Mesenteric fat pad (tissue), 1 donor: Measurements from ENCODE around the gene SNRPD2. TPM values are rescaled to one million over a fixed set of nuclear protein-coding genes. Genes with fewer than 3 reads are reported as not detected.

ENCODE experiments used
- DNase-seq: peaks from one replicate; pipeline ENCODE4 v3.0.0-alpha.2; 2020; ENCODE audit warnings: low spot score
- total RNA-seq: library from RNA; stranded (reverse); fragmentation: NEBNext Ultra II Directional; extraction: Animal tissue kit (Norgen Biotek cat#: 25700); gene quantifications from one replicate; pipeline ENCODE4 v1.2.1, GENCODE V29; 2021
- donor health status: DM: yes; HTN: yes; CAD: no.

Gene SNRPD2
- total RNA-seq, 1 donor from 2014 or later = 239 TPM

DNA sequence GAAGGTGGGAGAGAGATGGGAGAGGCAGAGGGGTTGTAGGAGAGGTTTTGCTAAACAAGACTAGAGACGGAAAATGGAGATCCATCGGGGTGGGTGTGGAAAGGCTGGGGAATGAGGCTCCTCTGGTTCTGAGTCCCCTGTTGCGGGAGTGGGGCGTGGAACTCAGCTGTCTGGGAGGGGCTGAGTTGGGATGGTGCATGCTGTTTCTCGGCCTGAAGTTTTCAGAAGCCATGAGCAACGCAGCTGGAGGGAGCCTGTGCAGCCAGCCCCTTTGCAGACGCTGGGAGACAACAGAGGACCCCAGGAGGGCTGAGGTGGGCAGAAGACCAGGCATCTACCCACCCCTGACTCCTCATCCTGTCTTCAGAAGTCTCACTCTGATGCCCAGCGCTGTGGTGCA, 31.1 kb downstream of the SNRPD2 start:
- DNase-seq = no peak

DNA sequence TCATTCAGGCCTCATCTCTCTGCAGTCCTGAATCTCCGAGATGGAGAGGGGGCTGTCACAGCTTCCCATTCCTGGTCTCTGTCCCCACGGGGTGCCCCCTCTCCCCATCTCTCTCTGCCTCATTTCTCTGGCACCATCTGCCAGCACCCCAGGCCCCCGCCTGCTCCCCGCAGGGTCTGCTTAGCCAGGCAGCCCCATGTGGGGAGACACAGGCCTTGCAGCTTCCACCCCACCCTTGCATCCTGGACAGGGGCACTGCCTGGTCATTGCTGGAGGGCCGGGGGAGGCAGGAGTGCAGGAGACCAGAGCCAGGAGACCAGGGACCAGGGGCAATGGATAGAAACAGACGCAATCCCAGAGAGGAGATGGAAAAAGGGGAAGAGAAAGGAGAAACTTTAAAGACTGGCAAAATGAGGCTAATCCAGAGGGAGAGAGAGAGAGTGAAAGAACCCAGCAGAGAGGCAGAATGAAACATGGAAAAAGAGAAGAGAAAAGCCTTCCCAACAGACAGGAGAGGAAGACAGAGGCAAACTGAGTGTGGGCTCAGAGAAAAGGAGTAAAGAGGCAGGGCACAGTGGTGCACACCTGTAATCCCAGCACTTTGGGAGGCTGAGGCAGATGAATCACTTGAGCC, 32.5 kb downstream of the SNRPD2 start:
- DNase-seq = no peak

DNA sequence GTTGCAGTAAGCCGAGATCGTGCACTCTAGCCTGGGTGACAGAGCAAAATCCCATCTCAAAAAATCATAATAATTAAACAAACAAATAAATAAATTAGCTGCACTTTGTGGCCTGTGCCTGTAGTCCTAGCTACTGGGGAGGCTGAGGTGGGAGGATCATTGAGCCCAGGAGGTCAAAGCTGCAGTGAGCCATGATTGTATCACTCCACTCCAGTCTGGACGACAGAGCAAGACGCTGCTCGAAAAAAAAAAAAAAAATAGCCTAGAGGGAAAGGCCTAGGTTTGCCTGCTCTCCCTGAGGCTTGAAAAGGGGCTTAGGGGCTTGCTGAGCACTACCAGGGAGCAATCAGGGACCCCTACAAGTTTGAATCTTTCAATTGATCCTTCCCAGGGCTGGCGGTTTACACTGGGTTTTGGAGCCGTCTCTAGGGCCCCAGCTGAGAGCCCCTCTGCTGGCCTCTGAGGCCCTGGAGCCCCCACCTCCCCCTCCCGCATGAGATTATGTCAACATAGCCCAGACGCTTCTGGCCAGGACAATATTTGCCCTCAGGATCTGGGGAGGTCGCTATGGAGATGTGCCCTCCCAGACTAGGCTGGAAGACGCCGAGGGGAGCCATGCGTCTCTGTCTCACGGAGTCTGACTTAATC, 34.1 kb downstream of the SNRPD2 start:
- DNase-seq = no peak

DNA sequence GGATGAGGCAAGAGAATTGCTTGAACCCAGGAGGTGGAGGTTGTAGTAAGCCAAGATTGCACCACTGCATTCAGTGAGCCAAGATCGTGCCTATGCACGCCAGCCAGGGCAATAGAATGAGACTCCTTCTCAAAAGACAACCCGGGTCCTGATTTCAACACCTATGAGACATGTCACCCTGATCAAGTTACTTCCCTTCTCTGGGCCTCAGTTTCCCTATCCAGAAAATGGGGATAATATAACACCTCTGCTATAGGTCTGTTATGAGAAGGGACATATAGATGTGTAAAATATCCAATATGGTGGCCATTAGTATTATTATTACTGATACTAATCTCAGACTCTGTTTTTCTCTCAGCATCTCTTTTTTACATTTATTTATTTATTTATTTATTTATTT, 36.7 kb downstream of the SNRPD2 start:
- no peak for DNase-seq

DNA sequence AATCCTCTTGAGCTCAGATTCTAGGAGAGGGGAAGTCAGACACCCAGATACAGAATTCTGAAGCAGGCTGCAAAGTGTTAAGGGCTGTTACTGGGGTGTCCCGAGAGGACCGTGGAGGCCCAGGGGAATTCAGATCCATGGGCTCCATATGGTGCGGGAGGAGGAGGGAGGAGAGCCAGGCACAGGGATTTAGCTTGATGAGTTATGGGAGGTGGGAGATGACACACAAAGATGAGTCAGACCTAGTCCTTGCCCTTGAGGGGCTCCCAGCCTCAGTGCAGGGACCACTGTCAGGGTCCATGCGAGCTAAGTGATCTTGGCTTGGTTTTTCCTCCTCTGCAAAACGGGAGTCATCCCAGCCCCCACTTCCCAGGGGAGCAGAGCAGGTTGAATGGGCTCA, 38.1 kb downstream of the SNRPD2 start:
- DNase-seq = no peak

DNA sequence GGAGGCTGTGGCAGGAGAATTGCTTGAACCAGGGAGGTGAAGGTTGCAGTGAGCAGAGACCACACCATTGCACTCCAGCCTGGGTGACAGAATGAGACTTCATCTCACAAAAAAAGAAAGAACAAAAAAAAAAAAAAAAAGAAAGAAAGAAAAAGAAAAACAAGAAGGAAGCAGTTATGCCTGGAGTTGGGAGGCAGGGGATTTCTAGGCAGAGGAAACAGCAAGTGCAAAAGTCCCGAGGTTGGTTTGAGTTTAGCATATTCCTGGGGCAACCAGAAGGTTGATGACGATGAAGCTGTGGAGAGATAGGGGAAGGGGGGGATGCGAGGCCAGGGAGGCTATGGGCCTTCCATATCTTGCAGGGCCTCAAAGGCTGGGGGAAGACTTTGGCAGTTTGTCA, 41.0 kb downstream of the SNRPD2 start:
- DNase-seq = no peak

DNA sequence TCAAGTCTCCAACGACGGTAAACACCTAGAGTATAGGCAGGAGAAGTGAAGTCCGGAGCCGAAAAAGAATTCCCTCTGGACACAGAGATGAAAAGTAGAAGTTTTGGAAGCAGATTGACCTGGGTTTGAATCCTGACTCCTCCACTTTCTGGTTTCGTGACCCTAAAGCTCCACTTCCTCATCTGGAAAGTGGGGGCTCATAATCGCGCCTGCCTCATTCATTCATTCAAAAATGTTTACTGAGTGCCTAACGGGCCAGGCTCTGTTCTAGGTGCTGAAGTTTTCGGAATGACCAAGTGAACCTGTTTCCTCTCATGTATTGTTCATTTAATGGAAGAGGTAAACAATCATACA, 45.4 kb downstream of the SNRPD2 start:
- no peak for DNase-seq

DNA sequence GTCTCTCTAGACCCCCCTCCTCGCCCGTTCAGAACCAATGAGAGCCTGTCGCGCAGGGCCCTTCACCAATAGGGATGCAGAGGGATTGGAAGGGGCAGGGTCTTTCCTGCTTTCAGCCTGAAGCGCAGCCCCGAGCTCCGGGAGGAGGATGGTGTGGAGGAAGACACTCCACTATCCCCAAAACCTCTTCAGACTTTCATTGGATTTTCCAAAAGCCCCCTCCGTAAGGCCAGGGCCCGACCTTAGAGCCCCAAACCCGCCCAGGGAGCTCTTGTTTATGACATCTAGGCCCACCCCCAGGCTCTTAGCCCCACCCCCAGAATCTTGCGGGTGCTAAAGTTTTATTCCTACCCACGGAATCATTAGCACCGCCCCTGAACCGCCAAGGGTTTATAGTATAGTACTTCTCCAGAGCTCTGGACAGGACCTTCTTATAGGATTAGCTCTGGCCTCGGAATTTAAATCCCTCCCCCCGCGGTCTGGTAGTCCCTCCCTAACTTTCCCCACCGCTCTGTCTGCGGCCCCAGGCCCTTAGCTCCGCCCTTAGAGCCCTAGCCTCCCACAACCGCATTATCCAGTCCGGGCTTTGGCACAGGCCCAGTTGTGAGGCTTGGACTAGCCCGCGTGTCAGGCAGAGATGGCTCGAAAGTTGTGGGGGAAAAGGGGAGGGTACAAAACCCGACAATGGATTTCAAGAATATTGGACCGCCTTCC, 46.0 kb downstream of the SNRPD2 start:
- DNase-seq = no peak

DNA sequence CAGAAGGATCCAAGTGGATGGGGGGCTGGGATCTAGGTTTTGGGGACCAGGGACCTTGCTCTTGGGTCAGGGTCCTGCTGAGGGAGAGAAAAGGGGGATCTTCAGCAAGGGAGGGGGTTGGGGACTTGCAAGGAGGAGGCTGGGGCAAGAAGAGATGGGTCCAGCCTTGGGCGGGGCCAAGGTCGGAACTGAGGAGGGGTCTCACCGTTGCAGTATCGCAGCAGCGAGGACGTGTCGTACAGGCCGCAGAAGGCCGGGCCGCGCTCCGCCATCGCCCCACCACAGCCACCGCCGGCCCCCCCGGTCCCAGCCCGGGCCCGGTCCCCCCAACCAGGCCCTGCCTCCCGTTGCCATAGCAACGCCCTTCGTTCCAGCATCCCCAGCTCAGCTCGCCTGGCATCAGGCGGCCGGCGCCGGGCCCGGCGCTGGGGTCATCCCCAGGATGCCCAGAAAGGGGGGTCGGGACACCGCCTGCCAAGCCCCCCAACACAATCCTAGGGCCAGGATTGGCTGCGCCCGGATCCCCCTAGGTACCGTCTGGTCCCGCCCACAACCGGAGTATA, 46.6 kb downstream of the SNRPD2 start:
- DNase-seq = no peak

DNA sequence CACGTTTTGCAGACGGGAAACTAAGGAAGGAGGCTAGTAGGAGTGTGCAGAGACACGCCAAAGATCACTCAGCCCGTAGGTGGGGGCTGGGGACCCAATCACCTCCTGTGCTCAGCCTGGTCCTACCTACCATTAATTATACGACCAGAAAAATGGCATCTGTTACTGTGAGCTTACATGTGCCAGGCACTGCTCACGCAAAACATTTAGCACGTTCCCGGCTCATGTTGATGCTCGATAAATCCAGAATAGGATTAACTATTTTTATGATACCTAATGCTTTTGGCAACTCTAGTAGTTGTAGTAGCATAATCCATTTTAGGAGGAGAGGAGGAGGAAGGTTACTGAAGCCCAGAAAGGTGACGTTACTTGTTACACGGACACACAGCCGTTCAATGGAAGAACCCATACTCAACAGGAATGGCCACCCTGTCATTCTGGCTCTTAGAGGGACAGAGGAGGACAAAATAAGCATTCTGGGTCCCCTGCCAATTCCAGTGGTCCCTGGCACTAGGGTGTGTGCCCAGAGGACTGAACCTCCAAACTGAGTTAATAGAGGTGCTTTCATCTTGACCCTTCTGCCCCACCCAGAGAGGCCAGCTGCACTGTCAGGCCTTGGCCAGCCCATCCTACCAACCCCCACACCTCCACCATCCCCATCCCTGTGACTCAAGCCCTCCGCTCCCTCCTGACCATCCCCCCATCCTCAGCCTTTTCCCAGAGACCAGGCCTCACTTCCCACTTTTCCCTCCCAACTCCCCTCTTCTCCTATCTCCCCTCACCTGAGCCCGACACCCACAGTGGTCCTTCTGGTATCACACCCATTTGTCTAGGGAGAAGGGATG, 47.6 kb downstream of the SNRPD2 start:
- DNase-seq = no peak

DNA sequence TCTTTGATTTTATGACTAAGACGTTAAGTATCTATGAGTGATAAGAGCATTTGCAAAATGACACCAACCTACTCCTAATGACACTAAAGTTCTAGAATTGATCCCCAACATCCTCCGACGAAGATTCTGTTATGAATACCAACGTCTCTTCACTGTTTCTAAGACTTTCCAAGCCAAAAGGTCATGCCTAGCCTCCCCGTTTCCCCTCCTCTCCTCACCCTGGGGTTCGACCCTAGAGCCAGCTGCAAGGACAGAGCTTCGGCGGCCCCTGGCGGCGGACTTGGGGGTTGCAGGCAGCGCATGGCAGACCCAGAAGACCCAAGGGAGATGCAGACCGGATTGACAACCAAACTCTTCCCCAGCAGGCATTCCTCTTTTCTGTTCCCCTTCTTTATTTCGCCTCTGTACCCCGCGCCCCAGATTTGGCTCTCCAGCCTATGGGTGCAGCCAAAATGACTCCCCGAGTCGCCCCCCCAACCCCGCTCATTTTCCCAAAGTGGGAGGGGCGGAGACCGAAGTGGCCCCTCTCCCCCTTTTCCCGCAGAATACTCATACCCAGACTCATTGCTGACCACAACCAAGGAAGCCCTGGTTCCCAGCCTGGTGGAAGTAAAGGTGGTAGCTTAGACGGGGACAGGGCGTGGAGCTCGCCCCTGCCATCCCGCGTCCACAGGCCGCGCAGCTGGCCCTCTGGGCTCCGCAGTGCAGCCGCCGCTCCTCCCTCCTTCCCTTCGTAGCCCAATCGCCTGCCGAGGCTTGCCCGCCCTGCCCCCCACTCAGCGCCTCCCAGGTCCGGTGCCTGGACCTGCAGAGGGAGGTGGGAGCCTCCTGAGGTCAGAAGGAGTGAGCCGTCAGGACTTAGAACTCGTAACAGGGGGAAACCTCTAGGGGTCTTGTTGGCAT, 48.5 kb downstream of the SNRPD2 start:
- DNase-seq = peak; percentile 95

DNA sequence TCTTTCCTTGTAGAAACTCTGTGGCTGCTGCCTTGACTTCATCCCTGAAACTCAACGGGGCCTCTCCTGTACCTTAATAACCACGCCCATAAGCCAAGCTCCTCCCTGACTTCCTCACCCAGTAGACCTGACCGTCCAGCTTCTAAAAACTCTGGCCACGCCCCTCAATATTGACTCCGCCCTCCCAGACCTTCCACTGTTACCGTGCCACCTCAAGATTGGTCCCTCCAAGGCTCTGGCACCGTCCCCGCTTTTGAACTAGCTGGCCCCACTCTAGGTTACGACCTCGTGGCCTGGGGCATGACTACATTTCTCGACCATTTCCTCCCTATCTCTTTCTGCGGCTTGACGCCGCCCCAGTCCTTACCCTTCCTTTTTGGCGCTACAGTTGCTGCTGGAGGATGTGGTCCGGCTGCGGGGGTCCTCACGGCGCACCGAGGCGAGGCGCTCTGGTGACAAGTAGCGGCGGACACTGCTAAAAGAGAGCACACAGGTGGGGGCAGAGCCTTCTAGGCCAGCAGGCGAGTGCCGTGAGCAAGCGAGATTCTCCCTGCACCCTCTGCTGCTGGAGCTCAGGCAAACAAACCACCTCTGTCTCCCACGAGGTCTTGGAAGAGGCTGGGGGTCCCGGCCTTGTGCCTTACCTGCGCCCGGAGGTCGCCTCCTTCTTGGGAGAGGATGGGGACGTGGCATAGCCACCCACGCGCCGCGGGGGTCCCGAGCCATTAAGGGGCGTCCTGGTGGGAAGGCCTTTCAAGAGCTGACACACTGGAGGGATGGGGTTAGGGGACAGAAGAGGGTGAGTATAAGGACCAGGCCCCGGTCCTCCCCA, 50.3 kb downstream of the SNRPD2 start:
- DNase-seq = no peak

DNA sequence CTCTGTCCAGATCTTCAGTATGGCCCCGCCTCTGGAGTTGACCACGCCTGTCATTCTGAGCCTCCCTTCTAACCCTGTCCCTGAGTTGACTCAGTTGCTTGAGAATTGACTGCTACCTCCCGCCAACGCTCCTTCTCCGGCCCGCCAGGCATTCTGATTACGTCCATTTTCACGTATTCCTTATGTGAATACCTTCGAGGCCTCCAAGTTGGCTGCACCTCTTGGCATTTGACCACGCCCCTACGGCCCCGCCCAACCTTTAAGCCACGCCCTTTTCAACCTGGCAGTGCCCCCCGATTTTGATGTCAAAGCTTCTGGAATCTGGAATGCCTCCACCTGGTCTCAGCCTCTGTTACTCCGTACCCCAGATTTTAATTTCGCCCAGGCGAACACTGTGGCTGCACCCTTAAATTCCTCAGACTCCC, 50.9 kb downstream of the SNRPD2 start:
- no peak for DNase-seq

DNA sequence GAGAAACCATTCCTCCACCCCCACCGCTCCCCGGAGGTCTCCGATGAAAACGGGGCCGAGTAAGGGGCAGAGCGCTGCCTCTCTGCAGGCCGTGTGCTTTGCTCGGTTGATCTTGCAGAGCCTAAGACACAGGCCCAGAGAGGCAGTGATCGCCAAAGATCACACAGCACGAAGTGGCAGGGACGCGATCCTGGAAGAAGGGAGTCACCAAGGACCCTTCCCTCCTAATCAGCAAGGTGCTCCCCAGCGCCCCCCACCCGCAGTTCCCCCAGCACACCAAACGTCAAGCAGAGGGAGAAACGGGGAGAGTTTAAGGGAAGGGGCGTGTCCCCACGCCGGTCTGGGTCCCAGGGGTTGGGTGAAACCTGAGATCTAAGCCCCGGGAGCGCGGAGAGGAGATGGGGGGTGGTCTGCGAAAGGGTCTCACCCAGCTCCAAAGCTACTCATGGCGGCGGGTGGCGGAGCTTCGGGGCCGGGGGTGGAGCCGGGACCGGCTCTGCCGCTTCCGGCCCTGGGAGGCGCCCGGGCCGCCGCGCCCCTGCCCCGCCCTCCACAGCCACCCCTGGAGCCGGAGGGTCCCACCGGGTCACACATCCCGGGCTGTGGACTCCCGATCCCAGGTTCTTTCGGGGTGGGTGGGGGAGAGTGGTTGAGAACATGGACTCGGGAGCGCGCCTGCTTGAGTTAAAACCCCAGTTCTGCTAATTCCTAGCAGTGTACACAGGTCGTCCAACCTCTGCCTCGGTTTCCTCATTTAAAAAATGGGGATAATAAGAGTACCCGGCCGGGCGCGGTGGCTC, 52.6 kb downstream of the SNRPD2 start, which contains the start of gene EML2:
Gene EML2, minus strand, starts transcription at position 468 of the 800 bp plus-strand sequence. Its CDS starts 21 bp downstream, at position 447.
- no peak for DNase-seq

DNA sequence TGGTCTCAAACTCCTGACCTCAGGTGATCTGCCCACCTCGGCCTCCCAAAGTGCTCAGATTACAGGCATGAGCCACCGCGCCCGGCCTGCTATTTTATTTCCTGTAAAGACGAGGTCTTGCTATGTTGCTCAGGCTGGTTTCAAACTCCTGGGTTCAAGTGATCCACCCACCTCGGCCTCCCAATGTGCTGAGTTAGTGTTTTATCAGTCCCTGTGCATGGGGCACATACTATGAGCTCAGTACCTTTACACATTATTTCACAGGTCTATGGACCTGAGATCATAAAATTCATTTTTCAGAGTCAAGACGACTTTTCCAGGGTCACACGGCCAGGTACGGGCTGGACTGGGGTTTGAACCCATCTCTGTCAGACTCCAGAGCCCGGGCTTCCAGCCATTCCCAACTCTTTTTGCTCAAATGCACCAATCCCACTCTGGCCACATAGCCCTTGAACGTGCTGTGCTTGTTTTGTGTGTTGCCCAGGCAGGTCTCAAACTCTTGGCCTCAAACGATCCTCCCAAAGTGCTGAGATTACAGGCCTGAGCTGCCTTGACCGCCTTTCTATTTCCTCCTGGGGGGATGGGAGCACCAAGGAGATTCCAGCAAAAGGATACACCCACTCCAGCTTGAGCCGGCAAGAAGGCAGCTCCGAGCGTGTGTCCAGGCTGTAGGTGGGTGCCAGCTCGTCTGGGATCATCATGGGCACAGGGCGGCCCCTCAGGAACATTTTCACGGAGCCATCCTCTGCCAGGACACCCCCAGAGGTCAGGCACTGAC, 53.7 kb downstream of the SNRPD2 start:
- DNase-seq = no peak
